ENCODE results near the gene CLBA1. TPM values are rescaled to one million over a fixed set of nuclear protein-coding genes. Genes with fewer than 3 reads are reported as not detected.

The CLBA1 gene
- total RNA-seq = 6.0 and 7.1 TPM in 2 replicates

GRCh38 chr14:104985675-104986486 is at the start of gene CLBA1:
Gene CLBA1 (plus strand): TSS chr14:104985788. CDS start chr14:104986432, 644 bp downstream.

GRCh38 chr14:104977681-104978653 is 7.6 kb upstream of the CLBA1 start, which contains the start of gene AHNAK2:
Gene AHNAK2 (minus strand): TSS chr14:104978374. CDS start chr14:104978237, 137 bp downstream.

GRCh38 chr14:105020815-105021655 is 35.4 kb downstream of the CLBA1 start, which contains the start of gene CDCA4:
Gene CDCA4 (minus strand): TSS chr14:105021083. CDS start chr14:105011929, 9,154 bp downstream.

Other genes starting within 250 kb of the CLBA1 start
- 70.5 and 78.4 TPM in 2 replicates for gene SIVA1, start 232.6 kb upstream of the CLBA1 start, total RNA-seq
- 149 and 180 TPM in 2 replicates for gene AKT1, start 190.0 kb upstream of the CLBA1 start, total RNA-seq
- gene ZBTB42, start 184.7 kb upstream of the CLBA1 start, total RNA-seq = 1.00 and 1.3 TPM in 2 replicates
- 9.0 and 14.0 TPM in 2 replicates for gene CEP170B, start 120.5 kb upstream of the CLBA1 start, total RNA-seq
- 0.09 and 0.14 TPM in 2 replicates for gene PLD4, start 60.9 kb upstream of the CLBA1 start, total RNA-seq
- 59.3 and 96.1 TPM in 2 replicates for gene AHNAK2, start 7.4 kb upstream of the CLBA1 start, total RNA-seq
- 6.7 and 8.3 TPM in 2 replicates for gene CDCA4, start 35.3 kb downstream of the CLBA1 start, total RNA-seq
- gene GPR132, start 79.6 kb downstream of the CLBA1 start, total RNA-seq = under 0.01 and 0.55 TPM in 2 replicates
- gene JAG2, start 183.0 kb downstream of the CLBA1 start, total RNA-seq = 0.57 and 1.2 TPM in 2 replicates
- 10.7 and 12.8 TPM in 2 replicates for gene NUDT14, start 195.5 kb downstream of the CLBA1 start, total RNA-seq